ENCODE data around the gene RBMS1. TPM values are rescaled to one million over a fixed set of nuclear protein-coding genes. Genes with fewer than 3 reads are reported as not detected.

Gene RBMS1
- total and polyA plus RNA-seq, 2 of the 4 experiments (the other 2 are of a cell fraction): 43.5 to 64.9 TPM

DNA sequence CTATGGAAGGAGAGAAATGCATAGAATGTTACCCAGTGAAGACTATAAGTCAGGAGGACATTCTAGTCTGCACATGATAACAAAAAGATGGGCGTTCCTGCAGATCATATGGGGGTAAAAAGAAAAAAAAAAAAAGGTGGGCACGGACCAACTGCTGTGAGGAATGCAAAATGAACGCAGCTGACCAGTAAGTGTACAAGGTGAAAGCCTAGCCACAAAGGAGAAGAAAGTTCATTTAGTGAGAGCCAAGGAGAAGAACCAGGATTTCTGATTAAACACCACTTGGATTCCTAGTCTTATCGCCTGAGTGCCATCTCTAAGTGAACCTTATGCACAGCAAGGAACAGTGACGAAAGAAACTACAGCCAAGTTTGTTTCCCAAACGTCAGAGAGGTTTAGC lies 26.5 kb downstream of the RBMS1 start:
- Histone ChIP-seq H3K14ac (replicated peaks; ENCODE audit: low read depth, low read length) (peak overlapping the region; percentile 46; the same call in 1 of the 2 replicates), H3K23ac (ENCODE audit: low read depth, low read length) (no peak overlapping the region; the same call in 1 of the 2 replicates), H3K9me3 (ENCODE audit: control insufficient read depth, insufficient read depth, low read length) (no peaks in the 10 kb centered on the region), H3K9me1 (ENCODE audit: insufficient read depth, low read length) (peaks cover 8% of the 10 kb centered on the region), H3K4me2 (ENCODE audit: low read depth, low read length) (no peak overlapping the region), H3K18ac (ENCODE audit: low read depth, low read length) (no peak overlapping the region; the same call in 1 of the 2 replicates), H2BK120ac (ENCODE audit: low read depth, low read length) (no peak overlapping the region), H3K9ac (ENCODE audit: low read depth, low read length) (no peak overlapping the region), H4K5ac (ENCODE audit: low read depth, low read length) (peak overlapping the region; percentile 20; the same call in 1 of the 2 replicates), H2AK9ac (replicated peaks; ENCODE audit: low read depth, low read length, poor library complexity) (no peak overlapping the region), H2BK5ac (ENCODE audit: low read depth, low read length, poor library complexity, severe bottlenecking) (no peak overlapping the region), H2BK15ac (ENCODE audit: low read depth, low read length) (no peak overlapping the region), H4K20me1 (ENCODE audit: insufficient read depth, low read length) (peaks cover 29% of the 10 kb centered on the region), H3K56ac (ENCODE audit: extremely low read depth, insufficient read depth, low read length) (no peak overlapping the region), H2AFZ (replicated peaks; ENCODE audit: low read length, poor library complexity) (no peak overlapping the region), H4K8ac (ENCODE audit: low read depth in 2 of 2, low read length in 2 of 2) (no peak overlapping the region), H3K4me1 (ENCODE audit: control insufficient read depth, insufficient read depth, low read length) (peaks cover 15% of the 10 kb centered on the region), H3K36me3 (ENCODE audit: control insufficient read depth, insufficient read depth, low read length) (no peaks in the 10 kb centered on the region), H4K91ac (ENCODE audit: insufficient read depth, low read depth, low read length) (no peak overlapping the region), H3K79me1 (ENCODE audit: low read depth in 1 of 2, low read length in 2 of 2) (peaks cover 10 to 60% of the 10 kb centered on the region in 2 experiments), H2AK5ac (ENCODE audit: low read depth, low read length) (no peak overlapping the region), H3K27me3 (ENCODE audit: control insufficient read depth, insufficient read depth, low read length) (no peaks in the 10 kb centered on the region), H3K4ac (ENCODE audit: low read depth, low read length) (no peak overlapping the region), H3K27ac (ENCODE audit: insufficient read depth, low read length) (no peak overlapping the region), H3K4me3 (ENCODE audit: insufficient read depth, low read depth, low read length) (no peak overlapping the region), H2BK20ac (ENCODE audit: low read depth, low read length) (no peak overlapping the region)
- ChIA-PET CTCF (interaction anchor here (0.6 kb wide), 1 partner anchor 367 kb away, joined by 3 read pairs; no protein-coding TSS in a partner anchor), POLR2A (ENCODE audit: unreplicated experiment) (no interaction called here)
- DNase-seq (no peak), ATAC-seq (ENCODE audit: low read depth) (no peak)
- no TSS peak for BruUV-seq (replicated peaks)
- dilution Hi-C loops (cut with HindIII; ENCODE audit: low sequenced_read_pairs, unreplicated experiment): no loop called here
- 86% methylated on average over 1 of the region's 6 CpGs; no CpG with 5 or more reads in 1 of the 2 experiments for WGBS, 2 experiments (ENCODE audit: extremely low coverage in 2 of 2, insufficient read length in 1 of 2)
- in situ Hi-C loops (cut with MboI; ENCODE audit: low sequenced_read_pairs): no loop called here
- intact Hi-C loops (cut with micrococcal nuclease): no loop called here
- TF ChIP-seq CHD1 (IDR thresholded peaks at IDR 0.05; ENCODE audit: low read depth, low read length) (no peak), CEBPB (IDR thresholded peaks at IDR 0.05; ENCODE audit: low read depth, low read length) (no peak), POLR2A (IDR thresholded peaks at IDR 0.05; ENCODE audit: low read depth, low read length) (no peak), SMC3 (IDR thresholded peaks at IDR 0.05; ENCODE audit: low read depth, low read length) (no peak), RFX5 (IDR thresholded peaks at IDR 0.05; ENCODE audit: low read depth, low read length) (no peak), MAZ (IDR thresholded peaks at IDR 0.05; ENCODE audit: borderline replicate concordance, low read depth, low read length) (no peak), FOS (IDR thresholded peaks at IDR 0.05; ENCODE audit: low read depth, low read length) (no peak), RCOR1 (IDR thresholded peaks at IDR 0.05; ENCODE audit: insufficient replicate concordance, low read length) (no peak), MAFK (IDR thresholded peaks at IDR 0.05; ENCODE audit: low read depth, low read length) (no peak), RAD21 (IDR thresholded peaks at IDR 0.05; ENCODE audit: low read length) (no peak), BHLHE40 (IDR thresholded peaks at IDR 0.05; ENCODE audit: low read depth, low read length) (no peak), NFE2L2 (IDR thresholded peaks at IDR 0.05; ENCODE audit: low read depth, low read length) (no peak)
- TF ChIP-seq, protein P1, sequence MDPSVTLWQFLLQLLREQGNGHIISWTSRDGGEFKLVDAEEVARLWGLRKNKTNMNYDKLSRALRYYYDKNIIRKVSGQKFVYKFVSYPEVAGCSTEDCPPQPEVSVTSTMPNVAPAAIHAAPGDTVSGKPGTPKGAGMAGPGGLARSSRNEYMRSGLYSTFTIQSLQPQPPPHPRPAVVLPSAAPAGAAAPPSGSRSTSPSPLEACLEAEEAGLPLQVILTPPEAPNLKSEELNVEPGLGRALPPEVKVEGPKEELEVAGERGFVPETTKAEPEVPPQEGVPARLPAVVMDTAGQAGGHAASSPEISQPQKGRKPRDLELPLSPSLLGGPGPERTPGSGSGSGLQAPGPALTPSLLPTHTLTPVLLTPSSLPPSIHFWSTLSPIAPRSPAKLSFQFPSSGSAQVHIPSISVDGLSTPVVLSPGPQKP (IDR thresholded peaks at IDR 0.05; ENCODE audit: borderline replicate concordance, low read depth, low read length): no peak
- TF ChIP-seq, protein P2, sequence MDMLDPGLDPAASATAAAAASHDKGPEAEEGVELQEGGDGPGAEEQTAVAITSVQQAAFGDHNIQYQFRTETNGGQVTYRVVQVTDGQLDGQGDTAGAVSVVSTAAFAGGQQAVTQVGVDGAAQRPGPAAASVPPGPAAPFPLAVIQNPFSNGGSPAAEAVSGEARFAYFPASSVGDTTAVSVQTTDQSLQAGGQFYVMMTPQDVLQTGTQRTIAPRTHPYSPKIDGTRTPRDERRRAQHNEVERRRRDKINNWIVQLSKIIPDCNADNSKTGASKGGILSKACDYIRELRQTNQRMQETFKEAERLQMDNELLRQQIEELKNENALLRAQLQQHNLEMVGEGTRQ (IDR thresholded peaks at IDR 0.05; ENCODE audit: low read depth, low read length): no peak
- TF ChIP-seq, protein P3, sequence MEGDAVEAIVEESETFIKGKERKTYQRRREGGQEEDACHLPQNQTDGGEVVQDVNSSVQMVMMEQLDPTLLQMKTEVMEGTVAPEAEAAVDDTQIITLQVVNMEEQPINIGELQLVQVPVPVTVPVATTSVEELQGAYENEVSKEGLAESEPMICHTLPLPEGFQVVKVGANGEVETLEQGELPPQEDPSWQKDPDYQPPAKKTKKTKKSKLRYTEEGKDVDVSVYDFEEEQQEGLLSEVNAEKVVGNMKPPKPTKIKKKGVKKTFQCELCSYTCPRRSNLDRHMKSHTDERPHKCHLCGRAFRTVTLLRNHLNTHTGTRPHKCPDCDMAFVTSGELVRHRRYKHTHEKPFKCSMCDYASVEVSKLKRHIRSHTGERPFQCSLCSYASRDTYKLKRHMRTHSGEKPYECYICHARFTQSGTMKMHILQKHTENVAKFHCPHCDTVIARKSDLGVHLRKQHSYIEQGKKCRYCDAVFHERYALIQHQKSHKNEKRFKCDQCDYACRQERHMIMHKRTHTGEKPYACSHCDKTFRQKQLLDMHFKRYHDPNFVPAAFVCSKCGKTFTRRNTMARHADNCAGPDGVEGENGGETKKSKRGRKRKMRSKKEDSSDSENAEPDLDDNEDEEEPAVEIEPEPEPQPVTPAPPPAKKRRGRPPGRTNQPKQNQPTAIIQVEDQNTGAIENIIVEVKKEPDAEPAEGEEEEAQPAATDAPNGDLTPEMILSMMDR (conservative IDR thresholded peaks at IDR 0.05; ENCODE audit: low read depth, low read length): no peak

All from IMR-90 (cell line).